ENCODE results near the gene TTC23.
A peak's percentile ranks its signal among the peaks of the same experiment; 100 is the strongest.

Gene TTC23

DNA sequence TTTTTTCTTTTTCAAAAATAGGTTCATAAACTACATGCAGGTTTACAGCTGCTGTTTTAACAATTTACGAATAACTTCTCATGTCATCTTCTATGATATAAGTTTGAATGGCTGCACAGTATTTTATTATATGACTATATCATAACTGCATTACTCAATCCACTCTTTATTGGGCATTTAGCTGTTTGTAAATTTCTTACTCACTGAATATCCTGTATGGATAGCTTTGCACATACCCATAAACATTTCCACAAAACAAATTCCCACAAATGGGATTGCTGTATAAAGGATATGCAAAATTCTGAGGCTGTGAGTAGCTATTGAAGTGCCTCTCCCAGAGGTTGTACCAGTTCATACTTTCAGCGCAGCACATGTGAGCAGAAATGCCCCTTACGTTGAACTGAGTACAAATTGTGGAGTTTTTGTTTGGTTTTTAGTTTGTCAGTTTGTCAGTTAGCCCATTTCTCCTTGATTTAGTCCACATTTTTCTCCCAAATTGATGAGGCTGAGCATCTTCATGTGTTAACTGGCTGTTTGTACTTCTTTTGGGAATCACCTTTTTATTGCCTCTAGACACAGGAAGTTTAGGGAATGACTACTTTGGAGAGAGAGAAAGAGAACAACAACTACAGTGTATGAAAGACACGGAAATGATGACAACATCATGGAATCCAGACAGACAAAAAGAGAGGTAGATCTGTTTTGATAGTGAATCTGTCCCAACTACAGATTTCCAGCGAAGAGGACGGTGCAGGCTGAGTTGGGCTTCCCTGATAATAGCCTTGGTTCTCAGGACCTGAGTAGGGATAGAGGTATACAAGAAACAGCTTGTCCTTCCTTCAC lies 24.8 kb downstream of the TTC23 start:
- H3K4me3 ChIP-seq (replicated peaks; ENCODE audit: insufficient read depth, low read length) = no peak overlapping the region
- TF ChIP-seq CTCF (IDR thresholded peaks at IDR 0.05; ENCODE audit: insufficient read depth, low read length) = no peak
- no peak for TF ChIP-seq POLR2AphosphoS5 (IDR thresholded peaks at IDR 0.05; ENCODE audit: low read depth)
- no peak for TF ChIP-seq SPI1 (IDR thresholded peaks at IDR 0.05; ENCODE audit: borderline replicate concordance, low read depth)
- no peak for TF ChIP-seq REST (IDR thresholded peaks at IDR 0.05; ENCODE audit: insufficient replicate concordance, low read depth)
- TF ChIP-seq GABPA (IDR thresholded peaks at IDR 0.05; ENCODE audit: low read depth) = no peak
- DNase-seq (ENCODE audit: low read depth in 1 of 2, low spot score in 1 of 2) = no peak
- no peaks in the 10 kb centered on the region for H3K27me3 ChIP-seq (ENCODE audit: insufficient read depth, poor library complexity, severe bottlenecking)
- H3K27ac ChIP-seq (replicated peaks) = no peak overlapping the region

GRCh38 chr15:99213187-99213811 lies 36.1 kb downstream of the TTC23 start:
- TF ChIP-seq GABPA (IDR thresholded peaks at IDR 0.05; ENCODE audit: low read depth) = no peak
- peak; percentile 49 for TF ChIP-seq CTCF (IDR thresholded peaks at IDR 0.05; ENCODE audit: insufficient read depth, low read length)
- peak in 1 of 2 experiments; percentile 58 for DNase-seq (ENCODE audit: low read depth in 1 of 2, low spot score in 1 of 2)
- Histone ChIP-seq H3K27me3 (ENCODE audit: insufficient read depth, poor library complexity, severe bottlenecking) (no peaks in the 10 kb centered on the region), H3K4me3 (replicated peaks; ENCODE audit: insufficient read depth, low read length) (no peak overlapping the region), H3K27ac (replicated peaks) (no peak overlapping the region)

- H3K4me3 ChIP-seq (replicated peaks; ENCODE audit: insufficient read depth, low read length) = no peak overlapping the region
- no peak for DNase-seq (ENCODE audit: low read depth in 1 of 2, low spot score in 1 of 2)
- TF ChIP-seq SPI1 (IDR thresholded peaks at IDR 0.05; ENCODE audit: borderline replicate concordance, low read depth) (no peak), REST (IDR thresholded peaks at IDR 0.05; ENCODE audit: insufficient replicate concordance, low read depth) (no peak), GABPA (IDR thresholded peaks at IDR 0.05; ENCODE audit: low read depth) (no peak), CTCF (IDR thresholded peaks at IDR 0.05; ENCODE audit: insufficient read depth, low read length) (no peak), POLR2AphosphoS5 (IDR thresholded peaks at IDR 0.05; ENCODE audit: low read depth) (no peak)
- no peaks in the 10 kb centered on the region for H3K27me3 ChIP-seq (ENCODE audit: insufficient read depth, poor library complexity, severe bottlenecking)
- no peak overlapping the region for H3K27ac ChIP-seq (replicated peaks)
These were observed 37.0 kb downstream of the TTC23 start for GRCh38 chr15:99212406-99212805.
